Measurements from ENCODE around the gene AGAP9.

DNA sequence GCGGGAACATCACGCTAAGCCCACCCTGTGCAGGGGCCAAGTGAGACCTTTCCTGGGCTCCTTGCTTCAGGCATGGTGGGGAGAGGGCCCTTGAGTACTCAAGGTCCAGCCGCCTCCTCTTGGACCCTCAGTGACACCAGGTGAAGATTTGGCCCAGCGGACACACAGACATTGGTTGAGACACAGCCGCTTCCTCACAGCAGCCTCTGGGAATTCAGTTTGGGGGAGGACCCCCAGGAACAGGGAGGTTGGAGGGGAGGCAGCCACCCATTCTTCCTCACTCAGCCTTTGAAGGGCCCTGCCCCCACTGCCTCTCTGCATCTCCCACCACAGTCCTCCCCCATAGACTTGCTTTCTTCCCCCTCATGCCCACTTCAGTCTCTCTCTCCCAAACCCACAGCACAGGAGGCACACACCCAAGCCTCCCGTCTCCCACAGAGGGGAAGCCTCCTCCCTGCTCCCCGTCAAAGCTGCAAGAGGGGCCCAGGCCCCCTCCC lies 71.4 kb downstream of the AGAP9 start:
- TF ChIP-seq, protein P1, sequence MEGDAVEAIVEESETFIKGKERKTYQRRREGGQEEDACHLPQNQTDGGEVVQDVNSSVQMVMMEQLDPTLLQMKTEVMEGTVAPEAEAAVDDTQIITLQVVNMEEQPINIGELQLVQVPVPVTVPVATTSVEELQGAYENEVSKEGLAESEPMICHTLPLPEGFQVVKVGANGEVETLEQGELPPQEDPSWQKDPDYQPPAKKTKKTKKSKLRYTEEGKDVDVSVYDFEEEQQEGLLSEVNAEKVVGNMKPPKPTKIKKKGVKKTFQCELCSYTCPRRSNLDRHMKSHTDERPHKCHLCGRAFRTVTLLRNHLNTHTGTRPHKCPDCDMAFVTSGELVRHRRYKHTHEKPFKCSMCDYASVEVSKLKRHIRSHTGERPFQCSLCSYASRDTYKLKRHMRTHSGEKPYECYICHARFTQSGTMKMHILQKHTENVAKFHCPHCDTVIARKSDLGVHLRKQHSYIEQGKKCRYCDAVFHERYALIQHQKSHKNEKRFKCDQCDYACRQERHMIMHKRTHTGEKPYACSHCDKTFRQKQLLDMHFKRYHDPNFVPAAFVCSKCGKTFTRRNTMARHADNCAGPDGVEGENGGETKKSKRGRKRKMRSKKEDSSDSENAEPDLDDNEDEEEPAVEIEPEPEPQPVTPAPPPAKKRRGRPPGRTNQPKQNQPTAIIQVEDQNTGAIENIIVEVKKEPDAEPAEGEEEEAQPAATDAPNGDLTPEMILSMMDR (IDR thresholded peaks at IDR 0.05), result no peak
- TF ChIP-seq POLR2A (IDR thresholded peaks at IDR 0.05), result no peak

Data from testis (tissue), 2 donors.